NCI-H446 (cell line): ENCODE data around the gene SYT11.
"Not testable (repeated sequence)": the region's sequence is repeated elsewhere in the genome, so short reads cannot be mapped to it uniquely, and the experiment has no call there.

Experiments used
- DNase-seq, 2 experiments: peaks; one replicate each; lab custom pipeline; 2025; lab: John Stamatoyannopoulos, UW

Gene SYT11

GRCh38 chr1:155899683-155900082 is 40.3 kb downstream of the SYT11 start:
- no peak for DNase-seq

- DNase-seq = no peak
These were observed 40.8 kb downstream of the SYT11 start for GRCh38 chr1:155900161-155900560.

- no peak for DNase-seq
These were observed 44.9 kb downstream of the SYT11 start for GRCh38 chr1:155904261-155904660.

GRCh38 chr1:155909894-155910293 is 50.5 kb downstream of the SYT11 start:
- DNase-seq = no peak

- DNase-seq = peak in 1 of 2 experiments; percentile 29
These were observed 51.3 kb downstream of the SYT11 start for GRCh38 chr1:155910621-155911121.

GRCh38 chr1:155911156-155912055 is 52.0 kb downstream of the SYT11 start, which contains the start of gene RIT1:
Gene RIT1, minus strand, starts transcription at chr1:155911349. Its CDS starts 588 bp downstream, at chr1:155910761.
- peak; percentile 65 to 87 for DNase-seq

- DNase-seq = no peak
These were observed 52.7 kb downstream of the SYT11 start for GRCh38 chr1:155912056-155912536.

GRCh38 chr1:155913969-155914757 is 54.8 kb downstream of the SYT11 start:
- DNase-seq = no peak

- no peak for DNase-seq
These were observed 59.3 kb downstream of the SYT11 start for GRCh38 chr1:155918660-155919059.

- DNase-seq = no peak
These were observed 60.4 kb downstream of the SYT11 start for GRCh38 chr1:155919801-155920200.

GRCh38 chr1:155920717-155921116 is 61.4 kb downstream of the SYT11 start:
- no peak for DNase-seq

GRCh38 chr1:155925506-155925905 is 66.1 kb downstream of the SYT11 start:
- no peak for DNase-seq

GRCh38 chr1:155929057-155929456 is 69.7 kb downstream of the SYT11 start:
- DNase-seq = no peak

- not testable (repeated sequence) for DNase-seq
These were observed 71.4 kb downstream of the SYT11 start for GRCh38 chr1:155930725-155931124.

- DNase-seq = no peak
These were observed 72.1 kb downstream of the SYT11 start for GRCh38 chr1:155931332-155932038.

GRCh38 chr1:155932081-155932480 is 72.7 kb downstream of the SYT11 start:
- DNase-seq = no peak

GRCh38 chr1:155932487-155932886 is 73.1 kb downstream of the SYT11 start:
- no peak for DNase-seq

- no peak for DNase-seq
These were observed 74.3 kb downstream of the SYT11 start for GRCh38 chr1:155933591-155934096.

- peak; percentile 98 to 99 for DNase-seq
These were observed 74.9 kb downstream of the SYT11 start, which contains the start of gene KHDC4 for GRCh38 chr1:155934097-155934935. Gene KHDC4, minus strand, starts transcription at chr1:155934413. Its CDS starts 40 bp downstream, at chr1:155934373.
